Heart left ventricle (tissue), 13 donors: ENCODE measurements around the gene BBOF1.

Experiments
- POLR2A ChIP-seq, 2 donors: fragments of 450-650 bp; IDR thresholded peaks; one replicate each; pipeline ENCODE4 v1.6.1; 2017; ENCODE audit warnings: antibody characterized with exemption in 2 of 2, mild to moderate bottlenecking in 2 of 2, moderate library complexity in 2 of 2
- TF ChIP-seq, protein P1 (sequence below), 12 donors: fragments of 200-600 bp; sonication (generic) in 4 of 12; IDR thresholded peaks; one replicate each; pipeline versions ENCODE4 v1.5.0 to v1.8.0; 2018 to 2022; ENCODE audit warnings: antibody characterized with exemption in 12 of 12, mild to moderate bottlenecking in 5 of 12
- donor health status: ischemic (EF 13 %, LVEDD 7.1; RV severe dilation, severe dysfunction).
- donor health status: DM: no; HTN: yes; CAD: no.
- donor health status: DM: no; HTN: no; CAD: no.
- donor health status: ischemic (EF 25% LVEDD 6.9; RV normal size, moderate dysfunction).
- donor health status: ischemic (EF 25% LVEDD 5.7; RV mildly dilated, moderate dysfunction).
- donor health status: ischemic (EF 35%, LVEDD 5.7; RV mildly dilated, moderate dysfunction).
- donor health status: nonischemic (EF 11% LVEDD 7.7; RV severe dilation, severe dysfunction).
- donor health status: DM: yes; HTN: yes; CAD: no.
- donor health status: PGD.
- donor health status: ischemic (EF 29% LVEDD 5.4; RV normal size, mild dysfunction).
- donor health status: nonischemic (EF 23%, LVEDD 6.1; RV moderate dilation, normal function).

DNA sequence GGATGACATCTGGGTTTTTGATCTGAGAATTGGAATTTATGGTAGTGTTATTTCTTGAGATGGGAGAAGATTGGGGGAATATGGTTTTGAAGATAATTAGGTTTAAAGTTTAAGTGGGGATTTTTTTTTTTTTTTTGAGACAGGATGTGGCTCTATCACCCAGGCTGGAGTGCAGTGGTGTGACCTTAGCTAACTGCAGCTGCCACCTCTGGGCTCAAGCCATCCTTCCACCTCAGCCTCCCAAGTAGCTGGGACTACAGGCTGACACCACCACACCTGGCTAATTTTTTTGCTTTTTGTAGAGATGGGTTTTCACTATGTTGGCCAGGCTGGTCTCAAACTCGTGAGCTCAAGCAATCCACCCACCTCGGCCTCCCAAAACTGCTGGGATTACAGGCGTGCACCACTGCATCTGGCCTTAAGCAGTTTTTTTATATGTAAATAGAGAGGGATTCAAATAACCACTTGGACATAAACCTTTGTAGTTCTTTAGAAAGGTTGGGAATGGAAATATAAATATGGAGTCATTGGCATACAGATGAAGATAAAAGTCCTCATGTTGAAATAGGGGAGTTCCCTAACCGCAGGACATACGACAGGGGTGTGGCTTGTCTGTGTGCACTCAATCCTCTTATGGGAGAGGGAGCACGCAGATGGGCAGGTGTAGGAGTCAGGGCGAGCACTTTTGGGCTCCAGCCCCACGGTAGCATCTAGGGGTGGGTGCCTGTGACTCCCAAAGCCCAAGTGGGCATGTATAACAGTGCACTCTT lies 70.3 kb downstream of the BBOF1 start:
- no peak for TF ChIP-seq POLR2A (IDR thresholded peaks at IDR 0.05)
- TF ChIP-seq, protein P1, sequence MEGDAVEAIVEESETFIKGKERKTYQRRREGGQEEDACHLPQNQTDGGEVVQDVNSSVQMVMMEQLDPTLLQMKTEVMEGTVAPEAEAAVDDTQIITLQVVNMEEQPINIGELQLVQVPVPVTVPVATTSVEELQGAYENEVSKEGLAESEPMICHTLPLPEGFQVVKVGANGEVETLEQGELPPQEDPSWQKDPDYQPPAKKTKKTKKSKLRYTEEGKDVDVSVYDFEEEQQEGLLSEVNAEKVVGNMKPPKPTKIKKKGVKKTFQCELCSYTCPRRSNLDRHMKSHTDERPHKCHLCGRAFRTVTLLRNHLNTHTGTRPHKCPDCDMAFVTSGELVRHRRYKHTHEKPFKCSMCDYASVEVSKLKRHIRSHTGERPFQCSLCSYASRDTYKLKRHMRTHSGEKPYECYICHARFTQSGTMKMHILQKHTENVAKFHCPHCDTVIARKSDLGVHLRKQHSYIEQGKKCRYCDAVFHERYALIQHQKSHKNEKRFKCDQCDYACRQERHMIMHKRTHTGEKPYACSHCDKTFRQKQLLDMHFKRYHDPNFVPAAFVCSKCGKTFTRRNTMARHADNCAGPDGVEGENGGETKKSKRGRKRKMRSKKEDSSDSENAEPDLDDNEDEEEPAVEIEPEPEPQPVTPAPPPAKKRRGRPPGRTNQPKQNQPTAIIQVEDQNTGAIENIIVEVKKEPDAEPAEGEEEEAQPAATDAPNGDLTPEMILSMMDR (IDR thresholded peaks at IDR 0.05) = no peak
